ENCODE measurements around the gene DYSF. TPM values are rescaled to one million over a fixed set of nuclear protein-coding genes. Genes with fewer than 3 reads are reported as not detected.
"Not testable (repeated sequence)": the region's sequence is repeated elsewhere in the genome, so short reads cannot be mapped to it uniquely, and the experiment has no call there.

Gene DYSF
- not detected in 2 replicates for total RNA-seq (2014; rRNA removed; shearing (Covaris generic); ENCODE audit: low replicate concordance)

DNA sequence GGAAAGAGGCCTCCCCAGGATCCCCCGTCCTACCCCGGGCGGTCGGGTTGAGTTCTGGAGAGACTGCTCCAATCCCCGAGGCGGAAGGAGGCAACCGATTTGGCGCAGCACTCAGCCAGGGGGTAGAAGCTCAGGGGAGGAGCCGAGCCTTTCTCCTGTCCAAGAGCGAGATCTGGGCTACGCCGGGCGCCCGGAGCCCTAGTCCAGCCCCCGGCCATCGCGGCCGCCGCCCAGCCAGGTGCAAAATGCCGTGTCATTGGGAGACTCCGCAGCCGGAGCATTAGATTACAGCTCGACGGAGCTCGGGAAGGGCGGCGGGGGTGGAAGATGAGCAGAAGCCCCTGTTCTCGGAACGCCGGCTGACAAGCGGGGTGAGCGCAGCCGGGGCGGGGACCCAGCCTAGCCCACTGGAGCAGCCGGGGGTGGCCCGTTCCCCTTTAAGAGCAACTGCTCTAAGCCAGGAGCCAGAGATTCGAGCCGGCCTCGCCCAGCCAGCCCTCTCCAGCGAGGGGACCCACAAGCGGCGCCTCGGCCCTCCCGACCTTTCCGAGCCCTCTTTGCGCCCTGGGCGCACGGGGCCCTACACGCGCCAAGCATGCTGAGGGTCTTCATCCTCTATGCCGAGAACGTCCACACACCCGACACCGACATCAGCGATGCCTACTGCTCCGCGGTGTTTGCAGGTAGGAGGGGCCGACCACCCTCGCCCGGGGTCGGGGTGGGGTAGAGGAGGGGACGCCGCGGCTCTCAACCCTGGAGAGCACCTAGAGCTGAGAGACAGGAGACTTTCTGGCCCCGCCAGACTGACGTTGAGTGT lies at the start of gene DYSF:
Gene DYSF (plus strand): TSS at position 158 of the 817 bp plus-strand sequence.
- in situ Hi-C loops (cut with HindIII; ENCODE audit: low pct_unique_long_range_greater_than_20kb, low sequenced_read_pairs): no loop called here
- DNase-seq (ENCODE audit: low read depth): no peak

DNA sequence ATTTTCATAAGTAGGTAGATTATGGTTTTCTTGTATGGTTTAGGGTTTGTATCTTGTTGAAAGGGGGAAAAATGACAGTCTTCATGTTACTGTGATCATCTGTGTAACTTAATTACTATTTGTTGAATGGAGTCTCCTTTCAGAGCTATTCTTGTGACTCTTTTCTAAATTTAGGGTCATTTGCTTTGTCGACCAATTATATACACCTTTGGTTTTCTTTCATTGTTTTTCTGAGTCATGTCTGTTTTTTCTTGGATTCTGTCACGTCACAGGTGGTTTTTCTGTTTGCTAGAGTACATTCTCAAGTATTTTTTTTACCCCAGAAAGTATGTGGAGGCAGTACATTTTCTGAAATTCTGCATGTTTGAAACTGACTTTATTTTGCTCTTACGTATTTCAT lies 43.8 kb upstream of the DYSF start:
- in situ Hi-C loops (cut with HindIII; ENCODE audit: low pct_unique_long_range_greater_than_20kb, low sequenced_read_pairs): no loop called here
- no peak for DNase-seq (ENCODE audit: low read depth)

DNA sequence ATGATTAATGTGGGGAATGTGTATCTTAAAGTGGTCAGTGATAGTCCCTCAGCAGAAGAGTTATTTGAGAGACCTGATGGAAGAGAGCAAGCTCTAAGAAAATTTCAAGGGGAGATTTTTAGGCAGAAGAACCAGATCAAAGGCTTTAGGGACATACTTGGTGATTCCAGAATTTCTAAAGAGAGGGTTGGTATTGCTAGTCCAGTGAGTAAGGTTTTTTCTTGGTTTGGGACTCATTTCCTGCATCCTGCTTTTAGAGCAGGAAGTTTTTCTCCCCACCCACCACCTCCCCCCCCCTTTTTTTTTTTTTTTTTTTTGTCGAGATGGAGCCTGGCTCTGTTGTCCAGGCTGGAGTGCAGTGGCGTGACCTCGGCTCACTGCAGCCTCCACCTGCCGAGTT lies 42.7 kb upstream of the DYSF start:
- in situ Hi-C loops (cut with HindIII; ENCODE audit: low pct_unique_long_range_greater_than_20kb, low sequenced_read_pairs): no loop called here
- DNase-seq (ENCODE audit: low read depth): no peak

DNA sequence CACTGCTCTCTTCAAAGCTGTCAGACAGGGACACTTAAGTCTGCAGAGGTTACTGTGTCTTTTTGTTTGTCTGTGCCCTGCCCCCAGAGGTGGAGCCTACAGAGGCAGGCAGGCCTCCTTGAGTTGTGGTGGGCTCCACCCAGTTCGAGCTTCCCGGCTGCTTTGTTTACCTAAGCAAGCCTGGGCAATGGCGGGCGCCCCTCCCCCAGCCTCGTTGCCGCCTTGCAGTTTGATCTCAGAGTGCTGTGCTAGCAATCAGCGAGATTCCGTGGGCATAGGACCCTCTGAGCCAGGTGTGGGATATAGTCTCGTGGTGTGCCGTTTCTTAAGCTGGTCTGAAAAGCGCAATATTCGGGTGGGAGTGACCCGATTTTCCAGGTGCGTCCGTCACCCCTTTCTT lies 36.5 kb upstream of the DYSF start:
- in situ Hi-C loops (cut with HindIII; ENCODE audit: low pct_unique_long_range_greater_than_20kb, low sequenced_read_pairs); DNase-seq (ENCODE audit: low read depth): not testable (repeated sequence)

DNA sequence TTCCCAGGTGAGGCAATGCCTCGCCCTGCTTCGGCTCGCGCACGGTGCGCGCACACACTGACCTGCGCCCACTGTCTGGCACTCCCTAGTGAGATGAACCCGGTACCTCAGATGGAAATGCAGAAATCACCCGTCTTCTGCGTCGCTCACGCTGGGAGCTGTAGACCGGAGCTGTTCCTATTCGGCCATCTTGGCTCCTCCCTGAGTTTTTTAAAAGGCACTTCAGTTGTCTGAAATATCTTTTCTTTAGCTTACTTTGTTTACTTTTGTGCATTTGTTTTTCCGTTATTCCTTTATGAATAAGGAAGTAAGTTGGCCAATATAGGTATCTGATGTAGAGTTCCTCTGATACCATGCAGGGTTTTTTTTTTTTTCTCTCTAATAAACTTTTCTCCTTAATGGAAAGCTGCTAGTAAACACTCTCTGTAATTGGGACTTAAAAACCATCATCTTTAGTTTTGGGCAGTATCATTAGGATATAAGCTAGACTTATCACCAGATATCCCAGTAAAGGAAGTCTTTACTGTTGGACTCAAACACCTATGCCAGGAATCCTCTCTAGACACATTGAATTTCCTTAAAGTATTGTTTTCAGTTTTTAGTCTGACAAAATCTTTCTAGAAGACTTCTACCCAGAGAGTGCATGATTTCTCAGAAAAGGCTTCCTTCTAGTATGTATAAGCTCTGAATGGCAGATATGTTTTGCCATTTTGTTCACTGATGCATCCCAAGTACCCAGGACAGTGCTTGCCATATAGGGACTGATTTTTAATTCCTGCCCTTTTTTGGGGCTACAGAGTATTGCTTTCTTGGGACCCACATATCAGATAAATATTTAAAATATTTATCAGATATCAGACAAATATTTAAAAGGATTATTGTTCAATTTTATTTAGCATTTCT lies 35.8 kb upstream of the DYSF start:
- in situ Hi-C loops (cut with HindIII; ENCODE audit: low pct_unique_long_range_greater_than_20kb, low sequenced_read_pairs): no loop called here

GRCh38 chr2:71419145-71419544 lies 34.2 kb upstream of the DYSF start:
- in situ Hi-C loops (cut with HindIII; ENCODE audit: low pct_unique_long_range_greater_than_20kb, low sequenced_read_pairs): no loop called here
- DNase-seq (ENCODE audit: low read depth): no peak

More for the DNA sequence above, 35.8 kb upstream of the DYSF start:
- DNase-seq (ENCODE audit: low read depth): no peak

DNA sequence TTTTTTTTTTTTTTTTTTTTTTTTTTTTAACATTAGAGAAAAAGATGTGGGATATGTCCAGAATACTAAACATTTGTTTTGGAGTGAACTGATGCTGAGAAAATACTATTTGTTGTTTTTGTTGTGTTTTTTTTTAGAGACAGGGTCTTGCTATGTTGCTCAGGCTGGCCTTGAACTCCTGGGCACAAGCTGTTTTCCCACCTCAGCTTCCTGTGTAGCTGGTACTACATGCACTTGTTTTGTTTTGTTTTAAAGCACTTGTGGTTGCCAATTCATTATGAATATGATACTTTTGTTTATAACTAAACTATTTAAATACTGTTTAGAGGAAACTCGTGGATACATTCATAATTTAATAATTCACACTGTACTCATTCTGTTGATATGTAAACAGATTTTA lies 33.4 kb upstream of the DYSF start:
- in situ Hi-C loops (cut with HindIII; ENCODE audit: low pct_unique_long_range_greater_than_20kb, low sequenced_read_pairs): no loop called here
- DNase-seq (ENCODE audit: low read depth): no peak

DNA sequence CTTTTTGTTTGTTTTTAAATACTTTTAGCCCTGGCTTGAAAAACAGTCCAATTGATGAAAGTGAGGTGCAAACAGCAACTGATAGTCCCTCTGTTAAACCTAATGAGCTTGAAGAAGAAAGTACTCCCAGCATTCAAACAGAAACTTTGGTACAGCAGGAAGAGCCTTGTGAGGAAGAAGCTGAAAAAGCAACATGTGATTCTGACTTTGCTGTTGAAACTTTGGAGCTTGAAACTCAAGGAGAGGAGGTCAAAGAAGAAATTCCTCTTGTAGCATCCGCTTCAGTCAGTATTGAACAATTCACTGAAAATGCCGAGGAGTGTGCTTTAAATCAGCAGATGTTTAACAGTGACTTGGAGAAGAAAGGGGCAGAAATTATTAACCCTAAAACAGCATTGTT lies 30.6 kb upstream of the DYSF start:
- in situ Hi-C loops (cut with HindIII; ENCODE audit: low pct_unique_long_range_greater_than_20kb, low sequenced_read_pairs): no loop called here
- no peak for DNase-seq (ENCODE audit: low read depth)

- in situ Hi-C loops (cut with HindIII; ENCODE audit: low pct_unique_long_range_greater_than_20kb, low sequenced_read_pairs): no loop called here
- no peak for DNase-seq (ENCODE audit: low read depth)
Observed at GRCh38 chr2:71423817-71424420, 29.4 kb upstream of the DYSF start.

GRCh38 chr2:71426721-71427120 lies 26.6 kb upstream of the DYSF start:
- in situ Hi-C loops (cut with HindIII; ENCODE audit: low pct_unique_long_range_greater_than_20kb, low sequenced_read_pairs): no loop called here
- no peak for DNase-seq (ENCODE audit: low read depth)

DNA sequence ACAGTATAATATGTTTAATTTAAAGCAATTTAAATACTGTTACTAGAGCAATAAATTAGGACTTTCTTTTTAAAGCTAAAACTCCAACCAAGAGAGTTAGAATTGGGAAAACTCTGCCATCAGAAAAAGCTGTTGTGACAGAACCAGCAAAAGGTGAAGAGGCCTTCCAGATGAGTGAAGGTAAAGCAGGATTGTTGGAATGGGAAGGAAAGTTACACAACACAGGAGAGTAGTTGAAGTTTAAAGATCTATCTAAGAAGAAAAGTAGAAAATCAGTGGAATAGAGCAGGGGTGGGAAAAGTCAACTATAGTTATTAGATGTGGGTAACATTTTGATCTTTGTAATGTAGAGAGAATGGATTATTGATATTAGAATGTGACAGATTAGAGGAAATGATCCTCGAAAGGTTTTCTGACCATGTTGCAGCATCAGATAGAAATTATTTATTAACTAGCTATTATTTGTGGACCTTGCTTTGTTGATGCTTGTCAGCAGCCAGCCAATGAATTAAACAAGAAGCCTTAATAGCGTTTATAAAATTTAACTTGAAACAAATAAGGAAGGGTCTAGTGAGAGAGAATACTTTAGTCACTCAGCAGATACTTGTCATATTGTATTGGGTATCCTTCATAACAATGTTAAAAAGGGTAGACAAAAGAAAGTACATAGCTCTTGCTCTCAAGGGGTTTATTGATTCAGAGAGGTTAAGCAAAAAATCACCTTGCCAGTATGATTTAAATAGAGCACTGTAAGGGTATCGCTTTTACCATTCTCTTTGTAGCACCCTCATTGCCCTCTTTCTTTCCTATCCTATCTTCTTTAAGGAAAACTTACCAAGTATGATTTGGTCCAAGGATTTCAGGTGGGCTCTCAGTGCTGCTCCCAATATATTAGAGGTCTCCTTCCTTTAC lies 24.6 kb upstream of the DYSF start:
- in situ Hi-C loops (cut with HindIII; ENCODE audit: low pct_unique_long_range_greater_than_20kb, low sequenced_read_pairs): no loop called here

GRCh38 chr2:71445142-71445541 lies 8.2 kb upstream of the DYSF start:
- in situ Hi-C loops (cut with HindIII; ENCODE audit: low pct_unique_long_range_greater_than_20kb, low sequenced_read_pairs); DNase-seq (ENCODE audit: low read depth): not testable (repeated sequence)

More for the DNA sequence above, 24.6 kb upstream of the DYSF start:
- no peak for DNase-seq (ENCODE audit: low read depth)

- DNase-seq (ENCODE audit: low read depth): no peak
- in situ Hi-C loops (cut with HindIII; ENCODE audit: low pct_unique_long_range_greater_than_20kb, low sequenced_read_pairs): no loop called here
Observed at GRCh38 chr2:71446505-71446904, 6.9 kb upstream of the DYSF start.

GRCh38 chr2:71449343-71449742 lies 4.0 kb upstream of the DYSF start:
- no peak for DNase-seq (ENCODE audit: low read depth)
- in situ Hi-C loops (cut with HindIII; ENCODE audit: low pct_unique_long_range_greater_than_20kb, low sequenced_read_pairs): no loop called here

GRCh38 chr2:71451705-71452104 lies 1.7 kb upstream of the DYSF start:
- in situ Hi-C loops (cut with HindIII; ENCODE audit: low pct_unique_long_range_greater_than_20kb, low sequenced_read_pairs): no loop called here
- DNase-seq (ENCODE audit: low read depth): no peak

GRCh38 chr2:71452565-71452964 lies 796 bp upstream of the DYSF start:
- DNase-seq (ENCODE audit: low read depth): no peak

DNA sequence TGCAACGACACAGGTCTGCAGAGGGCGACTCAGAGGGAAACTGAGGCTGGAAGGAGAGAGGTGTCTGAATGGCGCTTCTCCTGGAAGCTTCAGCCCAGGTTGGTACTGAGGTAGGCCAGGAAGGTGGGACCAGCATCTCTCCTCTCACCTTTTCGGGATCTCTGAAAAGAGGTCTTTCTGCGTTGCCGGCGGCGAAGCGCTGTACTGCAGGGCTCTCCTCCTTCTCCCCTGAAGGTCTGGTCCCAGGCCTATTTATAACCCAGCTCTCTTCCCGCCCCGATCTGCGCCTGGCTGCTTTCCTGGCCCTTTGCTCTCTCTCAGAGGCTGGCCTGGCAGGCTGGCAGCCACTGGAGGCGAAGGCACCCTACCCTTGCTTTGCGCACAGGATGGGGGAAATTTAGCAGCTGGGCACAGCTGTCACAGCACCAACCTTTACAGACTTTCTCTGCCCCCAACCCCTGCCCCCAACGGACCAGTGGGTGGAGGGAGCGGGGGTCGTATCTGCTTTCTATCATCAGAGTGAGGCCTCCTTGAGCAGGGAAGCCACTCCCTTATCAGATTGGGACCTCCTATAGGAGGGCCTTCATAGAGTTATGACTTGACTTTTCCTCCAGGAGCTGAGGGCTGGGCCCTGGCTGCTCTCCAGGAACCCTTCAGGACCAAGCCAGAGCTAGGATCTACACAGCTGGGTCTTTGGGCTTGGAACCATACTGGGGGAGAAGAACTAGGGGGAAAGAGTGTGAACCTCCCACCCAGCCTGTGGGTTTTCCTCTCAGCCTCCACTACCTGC lies 1.1 kb downstream of the DYSF start:
- in situ Hi-C loops (cut with HindIII; ENCODE audit: low pct_unique_long_range_greater_than_20kb, low sequenced_read_pairs): no loop called here
- no peak for DNase-seq (ENCODE audit: low read depth)

More at GRCh38 chr2:71452565-71452964, 796 bp upstream of the DYSF start:
- in situ Hi-C loops (cut with HindIII; ENCODE audit: low pct_unique_long_range_greater_than_20kb, low sequenced_read_pairs): no loop called here
